MM.1S (cell line): ENCODE data around the gene PPP2R2C.

Experiments
- CTCF ChIP-seq: fragments of 300-600 bp; sonication (generic); IDR thresholded peaks from 2 replicates; pipeline ENCODE4 v1.5.1; 2016; ENCODE audit warnings: antibody characterized with exemption, low read length, mixed read lengths
- EZH2 ChIP-seq: fragments of 300-600 bp; sonication (generic); optimal IDR thresholded peaks from 2 replicates; pipeline ENCODE3; 2017; ENCODE audit warnings: low read depth, mild to moderate bottlenecking, antibody characterized with exemption, low read length, mixed read lengths
- EZH2phosphoT487 ChIP-seq: fragments of 300-600 bp; sonication (generic); IDR thresholded peaks from 2 replicates; pipeline ENCODE4 v1.6.1; 2018; ENCODE audit warnings: antibody characterized with exemption, low read length

- TF ChIP-seq CTCF (no peak), EZH2phosphoT487 (no peak), EZH2 (no peak)
Observed at GRCh38 chr4:6378493-6379445, 93.6 kb downstream of the PPP2R2C start.
